Testis (tissue), 3 donors: ENCODE data around the gene KAT2A. TPM values are rescaled to one million over a fixed set of nuclear protein-coding genes. Genes with fewer than 3 reads are reported as not detected.
A peak's percentile ranks its signal among the peaks of the same experiment; 100 is the strongest.

ENCODE experiments used
- DNase-seq: peaks from one replicate; pipeline ENCODE4 v3.0.0-alpha.2; 2019
- H3K27ac ChIP-seq, 2 donors: fragments of 200-600 bp; sonication (generic); one replicate each; pipeline ENCODE4 v1.5.1; 2019
- H3K27me3 ChIP-seq: fragments of 200-600 bp; sonication (generic); one replicate; pipeline ENCODE4 v1.5.1; 2019
- H3K36me3 ChIP-seq: fragments of 200-600 bp; sonication (generic); one replicate; pipeline ENCODE4 v1.5.1; 2017; ENCODE audit warnings: low read depth; ENCODE audit errors: missing control alignments
- H3K4me1 ChIP-seq: fragments of 200-600 bp; sonication (generic); one replicate; pipeline ENCODE4 v1.5.1; 2019
- H3K4me3 ChIP-seq, 2 donors: fragments of 200-600 bp; sonication (generic); one replicate each; pipeline ENCODE4 v1.5.1; 2017 to 2019
- H3K9me3 ChIP-seq: fragments of 200-600 bp; sonication (generic); one replicate; pipeline ENCODE4 v1.5.1; 2017
- CTCF ChIP-seq, 3 experiments: fragments of 450-650 bp in 2 of 3; fragments of 200-600 bp in 1 of 3; sonication (generic) in 1 of 3; IDR thresholded peaks; one replicate each; pipeline ENCODE4 v1.5.1; 2016 to 2019; ENCODE audit warnings: antibody characterized with exemption in 3 of 3, mild to moderate bottlenecking in 2 of 3, moderate library complexity in 1 of 3
- POLR2A ChIP-seq: fragments of 450-650 bp; IDR thresholded peaks from one replicate; pipeline ENCODE4 v1.6.1; 2017; ENCODE audit warnings: antibody characterized with exemption, mild to moderate bottlenecking, moderate library complexity
- WGBS, 2 donors: methylation state at CpG; one replicate each; pipeline ENCODE4 v1.1.5; 2018; 5-methylcytosine and 5-hydroxymethylcytosine counted together
- intact Hi-C: fragments of 100-400 bp; cut with DNase I; formaldehyde crosslinking; loops from one replicate; pipeline ENCODE4 v1.15.1; 2023; ENCODE audit warnings: low total_unique reads
- polyA plus RNA-seq: library from polyadenylated mRNA; stranded (reverse); fragments of 350-450 nt; fragmentation: Illumina TruSeq; extraction: RNeasy Lipid Tissue Mini Kit (QIAGEN cat#74804); gene quantifications from one replicate; pipeline ENCODE4 v1.2.3, GENCODE V29; 2014; ENCODE audit warnings: low read depth, low replicate concordance; ENCODE audit not compliant: insufficient read depth
- total RNA-seq, 2 donors: library from RNA; depleted of rRNA; stranded (reverse); fragments of >200 nt; gene quantifications; one replicate each; pipeline ENCODE4 v1.2.3, GENCODE V29; 2016

KAT2A gene
- total and polyA plus RNA-seq, 3 donors from 2014 or later, result 37.6 to 111 (median 109) TPM

- intact Hi-C loops, result no loop called here
- TF ChIP-seq CTCF (IDR thresholded peaks at IDR 0.05) (no peak), POLR2A (no peak)
- Histone ChIP-seq H3K4me1 (peaks cover 14% of the 10 kb centered on the region), H3K27ac (no peak overlapping the region), H3K9me3 (no peaks in the 10 kb centered on the region), H3K36me3 (no peaks in the 10 kb centered on the region), H3K4me3 (peak overlapping the region in 1 of 2 donors; percentile 39), H3K27me3 (no peaks in the 10 kb centered on the region)
- no peak for DNase-seq
- 11 to 13% methylated on average over 3 of the region's 3 CpGs for WGBS, 2 donors
These were observed 49.4 kb downstream of the KAT2A start for GRCh38 chr17:42071810-42072209.

- no peaks in the 10 kb centered on the region for H3K27me3 ChIP-seq
- 90 to 100% methylated on average over 1 to 3 of the region's 3 CpGs for WGBS, 2 donors
These were observed 52.2 kb downstream of the KAT2A start for GRCh38 chr17:42068979-42069378.

GRCh38 chr17:42067371-42068091 is 53.6 kb downstream of the KAT2A start:
- TF ChIP-seq CTCF (IDR thresholded peaks at IDR 0.05) (peak; percentile 89 to 96 (median 89)), POLR2A (no peak)
- no peak overlapping the region for H3K4me3 ChIP-seq
- no peaks in the 10 kb centered on the region for H3K36me3 ChIP-seq
- no peak overlapping the region for H3K27ac ChIP-seq
- WGBS, 2 donors, result 41 to 49% methylated on average over 10 to 12 of the region's 12 CpGs
- no peaks in the 10 kb centered on the region for H3K9me3 ChIP-seq
- H3K4me1 ChIP-seq, result peaks cover 11% of the 10 kb centered on the region
- intact Hi-C loops, result no loop called here
- peak; percentile 81 for DNase-seq
- no peaks in the 10 kb centered on the region for H3K27me3 ChIP-seq

More at GRCh38 chr17:42068979-42069378, 52.2 kb downstream of the KAT2A start:
- DNase-seq, result no peak
- Histone ChIP-seq H3K4me1 (peaks cover 14% of the 10 kb centered on the region), H3K27ac (no peak overlapping the region), H3K4me3 (no peak overlapping the region), H3K9me3 (no peaks in the 10 kb centered on the region), H3K36me3 (no peaks in the 10 kb centered on the region)
- intact Hi-C loops, result no loop called here
- TF ChIP-seq POLR2A (no peak), CTCF (IDR thresholded peaks at IDR 0.05) (no peak)

- H3K9me3 ChIP-seq, result no peaks in the 10 kb centered on the region
- no peak overlapping the region for H3K27ac ChIP-seq
- H3K27me3 ChIP-seq, result no peaks in the 10 kb centered on the region
- no peak for TF ChIP-seq CTCF (IDR thresholded peaks at IDR 0.05)
- no peak for TF ChIP-seq POLR2A
- no peak overlapping the region for H3K4me3 ChIP-seq
- H3K36me3 ChIP-seq, result no peaks in the 10 kb centered on the region
- DNase-seq, result no peak
- intact Hi-C loops, result no loop called here
- 86 to 90% methylated on average over 2 of the region's 2 CpGs for WGBS, 2 donors
- peaks cover 5% of the 10 kb centered on the region for H3K4me1 ChIP-seq
These were observed 56.0 kb downstream of the KAT2A start for GRCh38 chr17:42065201-42065600.

Other genes starting within 250 kb of the KAT2A start
- 10 to 100 TPM; 68.4 to 86.0 TPM for gene ACLY, start 202.4 kb downstream of the KAT2A start, total RNA-seq
- 83.0 TPM for gene ACLY, start 202.4 kb downstream of the KAT2A start, polyA plus RNA-seq
- gene ODAD4, start 190.8 kb downstream of the KAT2A start, total RNA-seq, result 10 to 100 TPM; 22.3 to 26.0 TPM
- gene ODAD4, start 190.8 kb downstream of the KAT2A start, polyA plus RNA-seq, result 53.7 TPM
- 10 to 100 TPM; 74.3 to 89.7 TPM for gene CNP, start 154.6 kb downstream of the KAT2A start, total RNA-seq
- gene CNP, start 154.6 kb downstream of the KAT2A start, polyA plus RNA-seq, result 40.8 TPM
- gene DNAJC7, start 103.9 kb downstream of the KAT2A start, total RNA-seq, result 10 to 100 TPM; 81.1 to 86.2 TPM
- gene DNAJC7, start 103.9 kb downstream of the KAT2A start, polyA plus RNA-seq, result 94.3 TPM
- gene NKIRAS2, start 101.3 kb downstream of the KAT2A start, total RNA-seq, result 100 to 1,000 TPM in 1 of 2 donors, 10 to 100 TPM in 1; 85.1 to 103 TPM
- 65.4 TPM for gene NKIRAS2, start 101.3 kb downstream of the KAT2A start, polyA plus RNA-seq
- gene C17orf113, start 70.8 kb downstream of the KAT2A start, total RNA-seq, result 10 to 100 TPM in 1 of 2 donors, 1 to 10 TPM in 1; 7.7 to 11.3 TPM
- 2.8 TPM for gene C17orf113, start 70.8 kb downstream of the KAT2A start, polyA plus RNA-seq
- 10 to 100 TPM; 17.9 to 26.6 TPM for gene ZNF385C, start 22.9 kb downstream of the KAT2A start, total RNA-seq
- gene ZNF385C, start 22.9 kb downstream of the KAT2A start, polyA plus RNA-seq, result 21.4 TPM
- gene DHX58, start 8.7 kb downstream of the KAT2A start, total RNA-seq, result 10 to 100 TPM; 35.9 to 51.1 TPM
- gene DHX58, start 8.7 kb downstream of the KAT2A start, polyA plus RNA-seq, result 56.3 TPM
- gene HSPB9, start 1.4 kb upstream of the KAT2A start, total RNA-seq, result 1 to 10 TPM; 6.9 to 9.8 TPM
- gene HSPB9, start 1.4 kb upstream of the KAT2A start, polyA plus RNA-seq, result 12.9 TPM
- 100 to 1,000 TPM in 1 of 2 donors, 10 to 100 TPM in 1; 96.0 to 152 TPM for gene RAB5C, start 33.6 kb upstream of the KAT2A start, total RNA-seq
- gene RAB5C, start 33.6 kb upstream of the KAT2A start, polyA plus RNA-seq, result 139 TPM
- under 1 TPM; 0.24 to 0.56 TPM for gene KCNH4, start 59.8 kb upstream of the KAT2A start, total RNA-seq
- gene KCNH4, start 59.8 kb upstream of the KAT2A start, polyA plus RNA-seq, result 0.42 TPM
- gene HCRT, start 64.1 kb upstream of the KAT2A start, total RNA-seq, result not detected
- gene HCRT, start 64.1 kb upstream of the KAT2A start, polyA plus RNA-seq, result not detected
- 10 to 100 TPM; 28.3 to 36.6 TPM for gene GHDC, start 73.1 kb upstream of the KAT2A start, total RNA-seq
- 16.9 TPM for gene GHDC, start 73.1 kb upstream of the KAT2A start, polyA plus RNA-seq
- 10 to 100 TPM; 65.9 to 81.5 TPM for gene STAT5B, start 155.0 kb upstream of the KAT2A start, total RNA-seq
- gene STAT5B, start 155.0 kb upstream of the KAT2A start, polyA plus RNA-seq, result 66.0 TPM
- 10 to 100 TPM; 27.8 to 37.0 TPM for gene STAT5A, start 167.1 kb upstream of the KAT2A start, total RNA-seq
- 13.7 TPM for gene STAT5A, start 167.1 kb upstream of the KAT2A start, polyA plus RNA-seq